K562 (cell line): Measurements from ENCODE around the gene ADRB1. TPM values are rescaled to one million over a fixed set of nuclear protein-coding genes. Genes with fewer than 3 reads are reported as not detected.
A peak's percentile ranks its signal among the peaks of the same experiment; 100 is the strongest.

Experiments used
- ATAC-seq: fragments of 200-7000 bp; cut with Tn5 transposase; 3 replicates; pipeline ENCODE4 v1.9.1; 2020; ENCODE audit warnings: moderate library complexity
- BruUV-seq: library from RNA; stranded (reverse); fragments of 400-500 nt; replicated peaks from 2 replicates; lab custom pipeline; 2021; lab: Mats Ljungman, UMichigan
- CTCF ChIA-PET: fragments of 300-600 bp; formaldehyde crosslinking; extraction: SDS; loops from one replicate; lab custom pipeline; 2021; ENCODE audit warnings: low intra/inter-chr PET ratio; lab: Yijun Ruan, JAX
- POLR2A ChIA-PET: fragments of 300-600, 350-650 bp; sonication (Branson Sonifier 250); formaldehyde crosslinking; extraction: SDS; loops from one replicate; lab custom pipeline; 2021; ENCODE audit warnings: antibody characterized with exemption, inconsistent platforms; lab: Yijun Ruan, JAX
- DNase-seq, 4 experiments: peaks; one replicate each; pipeline versions ENCODE4 v3.0.0 to v3.0.0-alpha.2; 2011 to 2018; ENCODE audit warnings: low spot score in 3 of 4, mixed read lengths in 3 of 4; ENCODE audit errors: extremely low read depth in 1 of 4
- FAIRE-seq: peaks from 2 replicates; lab custom pipeline; 2011; peaks lifted over from hg19 to GRCh38; lab: Jason Lieb, UNC
- H2AFZ ChIP-seq: 2 replicates; pipeline ENCODE4 v1.6.0; 2011; ENCODE audit warnings: low read depth, low read length, control low read depth, inconsistent platforms
- H3K27ac ChIP-seq: fragments of 200-600 bp; 3 replicates; pipeline ENCODE4 v1.8.0; 2011; ENCODE audit warnings: low read depth, mild to moderate bottlenecking, control low read depth, inconsistent platforms, low read length, moderate library complexity, mixed read lengths; ENCODE audit errors: extremely low read depth
- H3K27me3 ChIP-seq, 2 experiments: fragments of 300-600 bp in 1 of 2; 2 replicates in 1 of 2; 3 replicates in 1 of 2; pipeline versions ENCODE4 v1.6.0 to v1.8.0; 2011; ENCODE audit warnings: inconsistent platforms in 2 of 2, low read length in 2 of 2, mild to moderate bottlenecking in 1 of 2, mixed read lengths in 1 of 2, moderate library complexity in 1 of 2; ENCODE audit not compliant: control insufficient read depth in 2 of 2, insufficient read depth in 2 of 2
- H3K36me3 ChIP-seq: fragments of 300-600 bp; 3 replicates; pipeline ENCODE4 v1.8.0; 2011; ENCODE audit warnings: mild to moderate bottlenecking, low read length, inconsistent platforms; ENCODE audit not compliant: control insufficient read depth, insufficient read depth
- H3K4me1 ChIP-seq, 2 experiments: fragments of 200-600 bp in 1 of 2; replicated peaks in 1 of 2; 2 replicates in 1 of 2; 3 replicates in 1 of 2; pipeline versions ENCODE4 v1.5.1 to v1.8.0; 2011; ENCODE audit warnings: inconsistent platforms in 2 of 2, low read length in 2 of 2, mild to moderate bottlenecking in 1 of 2, mixed read lengths in 1 of 2, moderate library complexity in 1 of 2; ENCODE audit not compliant: control insufficient read depth in 2 of 2, insufficient read depth in 2 of 2
- H3K4me2 ChIP-seq: 2 replicates; pipeline ENCODE4 v1.6.1; 2011; ENCODE audit warnings: low read length, control low read depth, inconsistent platforms, mixed read lengths; ENCODE audit not compliant: insufficient read depth
- H3K4me3 ChIP-seq: fragments of 200-600 bp; sonication (generic), shearing (Covaris generic); 2 replicates; pipeline ENCODE4 v1.5.1; 2016; ENCODE audit warnings: control low read depth, inconsistent platforms
- H3K79me2 ChIP-seq: fragments of 200-600 bp; 3 replicates; pipeline ENCODE4 v1.8.0; 2011; ENCODE audit warnings: low read length, inconsistent platforms; ENCODE audit not compliant: control insufficient read depth, insufficient read depth
- H3K9ac ChIP-seq, 2 experiments: 2 replicates each; pipeline versions ENCODE4 v1.6.0 to v1.6.1; 2011; ENCODE audit warnings: low read depth in 2 of 2, low read length in 2 of 2, control low read depth in 1 of 2, inconsistent platforms in 1 of 2, mild to moderate bottlenecking in 1 of 2, mixed read lengths in 1 of 2; ENCODE audit not compliant: insufficient read depth in 1 of 2
- H3K9me1 ChIP-seq: one replicate; pipeline ENCODE4 v1.6.0; 2011; ENCODE audit warnings: inconsistent platforms, mild to moderate bottlenecking, low read length, moderate library complexity; ENCODE audit not compliant: control insufficient read depth, insufficient read depth
- H3K9me3 ChIP-seq: replicated peaks from 2 replicates; pipeline ENCODE4 v1.5.1; 2011; ENCODE audit warnings: low read depth, low read length, inconsistent platforms; ENCODE audit not compliant: control insufficient read depth, insufficient read depth
- H4K20me1 ChIP-seq: replicated peaks from 2 replicates; pipeline ENCODE4 v1.6.1; 2011; ENCODE audit warnings: low read length, inconsistent platforms, mixed read lengths; ENCODE audit not compliant: control insufficient read depth, insufficient read depth
- RAD51 ChIP-seq: fragments of 450-650 bp; IDR thresholded peaks from 2 replicates; pipeline ENCODE4 v1.7.1; 2016; ENCODE audit warnings: low read depth, mild to moderate bottlenecking, borderline replicate concordance
- ZEB2 ChIP-seq: fragments of 450-650 bp; IDR thresholded peaks from 2 replicates; pipeline ENCODE4 v1.6.1; 2016
- WGBS: fragments of 100-300 bp; shearing (Covaris generic); methylation state at CpG from one replicate; pipeline ENCODE4 v1.1.6; 2016; ENCODE audit warnings: low coverage, mixed read lengths; ENCODE audit not compliant: insufficient coverage; ENCODE audit errors: missing lambda C conversion rate; 5-methylcytosine and 5-hydroxymethylcytosine counted together
- in situ Hi-C: fragments of 300-500 bp; cut with MboI; formaldehyde crosslinking; loops from 4 replicates; pipeline ENCODE4 v1.15.0; 2018; ENCODE audit warnings: inconsistent platforms, mixed read lengths
- intact Hi-C: fragments of 100-400 bp; cut with micrococcal nuclease; formaldehyde crosslinking; loops from 2 replicates; pipeline ENCODE4 v1.14.2; 2022
- polyA plus RNA-seq, 8 experiments: library from polyadenylated mRNA; depleted of rRNA in 4 of 8; stranded (reverse) in 5 of 8; unstranded in 3 of 8; fragments of >200 nt; fragmentation: Nextera tagmentation in 2 of 8; fragmentation: Illumina TruSeq in 1 of 8; extraction: Ambion mirVana in 2 of 8; extraction: Trizol in 1 of 8; gene quantifications; 2 replicates each; pipeline versions ENCODE4 v1.2.1 to v1.2.3, GENCODE V29; 2011 to 2014; ENCODE audit warnings: inconsistent platforms in 1 of 8, missing spikeins in 1 of 8
- total RNA-seq, 7 experiments: library from RNA; depleted of rRNA in 6 of 7; stranded (reverse); fragments of >200 nt in 6 of 7; fragmentation: Illumina TruSeq in 2 of 7; extraction: Trizol in 2 of 7; gene quantifications; 2 replicates each; pipeline versions ENCODE4 v1.2.1 to v1.2.3, GENCODE V29; 2011 to 2021; ENCODE audit warnings: low replicate concordance in 1 of 7
- TF ChIP-seq, protein P1 (sequence below): sonication (generic); formaldehyde crosslinking; IDR thresholded peaks from 2 replicates; pipeline ENCODE4 v1.9.0; 2022; ENCODE audit warnings: mild to moderate bottlenecking, missing genetic modification reagents
- TF ChIP-seq, protein P2 (sequence below): sonication (generic); formaldehyde crosslinking; IDR thresholded peaks from 2 replicates; pipeline ENCODE4 v1.8.0; 2022; ENCODE audit warnings: mild to moderate bottlenecking, missing genetic modification reagents
- TF ChIP-seq, protein P3 (sequence below): sonication (generic); formaldehyde crosslinking; IDR thresholded peaks from 2 replicates; pipeline ENCODE4 v1.5.0; 2020; ENCODE audit warnings: missing genetic modification reagents

The ADRB1 gene
- total and polyA plus RNA-seq, 9 of the 15 experiments (the other 6 are each of a cell fraction or from before 2014, with no cell fraction given): 0.07 to 0.11 (median 0.09) TPM; not detected in 6

DNA sequence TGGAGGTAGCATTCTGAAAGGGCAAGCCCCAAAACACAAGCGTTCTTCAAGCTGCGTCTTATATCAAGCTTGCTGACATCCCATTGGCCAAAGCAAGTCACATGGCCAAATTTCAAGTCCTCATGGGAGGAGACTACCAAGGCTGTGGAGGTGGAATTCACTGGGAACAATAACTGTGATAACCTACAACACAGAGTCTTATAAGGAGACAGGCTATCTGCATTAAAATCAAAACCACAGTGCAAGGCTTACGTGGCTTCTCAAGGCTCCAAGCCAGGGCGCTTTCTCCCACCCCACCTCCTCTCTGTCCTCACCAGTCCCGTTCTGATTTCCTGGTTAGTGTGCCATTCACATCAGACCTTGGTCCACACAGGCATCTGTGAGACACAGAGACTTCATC, 39.4 kb downstream of the ADRB1 start:
- peaks cover 0 to 4% of the 10 kb centered on the region in 2 experiments; a peak in 2 of 5 replicates for H3K4me1 ChIP-seq
- H3K27me3 ChIP-seq: peaks cover 0 to under 1% of the 10 kb centered on the region in 2 experiments; a peak in 1 of 5 replicates
- no peak overlapping the region for H3K27ac ChIP-seq
- WGBS: 37% methylated on average over 5 of the region's 5 CpGs
- DNase-seq: peak in 1 of 4 experiments; percentile 6
- H2AFZ ChIP-seq: peak overlapping the region; percentile 64
- BruUV-seq: no TSS peak
- ChIA-PET POLR2A (no interaction called here), CTCF (no interaction called here)
- no peaks in the 10 kb centered on the region for H4K20me1 ChIP-seq
- H3K4me2 ChIP-seq: peak overlapping the region; percentile 18; the same call in 1 of the 2 replicates
- in situ Hi-C loops: loop anchor here (5.0 kb wide), 1 partner anchor 126 kb away; no protein-coding TSS in a partner anchor
- ATAC-seq: peak; percentile 64
- H3K9me3 ChIP-seq: no peaks in the 10 kb centered on the region
- intact Hi-C loops: no loop called here
- no peaks in the 10 kb centered on the region for H3K36me3 ChIP-seq
- H3K9me1 ChIP-seq: no peaks in the 10 kb centered on the region
- H3K4me3 ChIP-seq: no peak overlapping the region
- H3K79me2 ChIP-seq: no peaks in the 10 kb centered on the region
- TF ChIP-seq ZEB2: no peak
- TF ChIP-seq, protein P1, sequence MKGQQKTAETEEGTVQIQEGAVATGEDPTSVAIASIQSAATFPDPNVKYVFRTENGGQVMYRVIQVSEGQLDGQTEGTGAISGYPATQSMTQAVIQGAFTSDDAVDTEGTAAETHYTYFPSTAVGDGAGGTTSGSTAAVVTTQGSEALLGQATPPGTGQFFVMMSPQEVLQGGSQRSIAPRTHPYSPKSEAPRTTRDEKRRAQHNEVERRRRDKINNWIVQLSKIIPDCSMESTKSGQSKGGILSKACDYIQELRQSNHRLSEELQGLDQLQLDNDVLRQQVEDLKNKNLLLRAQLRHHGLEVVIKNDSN (CRISPR knock-in tag): peak; percentile 84
- peak; percentile 61; the same call in 1 of the 2 replicates for TF ChIP-seq RAD51
- TF ChIP-seq, protein P2, sequence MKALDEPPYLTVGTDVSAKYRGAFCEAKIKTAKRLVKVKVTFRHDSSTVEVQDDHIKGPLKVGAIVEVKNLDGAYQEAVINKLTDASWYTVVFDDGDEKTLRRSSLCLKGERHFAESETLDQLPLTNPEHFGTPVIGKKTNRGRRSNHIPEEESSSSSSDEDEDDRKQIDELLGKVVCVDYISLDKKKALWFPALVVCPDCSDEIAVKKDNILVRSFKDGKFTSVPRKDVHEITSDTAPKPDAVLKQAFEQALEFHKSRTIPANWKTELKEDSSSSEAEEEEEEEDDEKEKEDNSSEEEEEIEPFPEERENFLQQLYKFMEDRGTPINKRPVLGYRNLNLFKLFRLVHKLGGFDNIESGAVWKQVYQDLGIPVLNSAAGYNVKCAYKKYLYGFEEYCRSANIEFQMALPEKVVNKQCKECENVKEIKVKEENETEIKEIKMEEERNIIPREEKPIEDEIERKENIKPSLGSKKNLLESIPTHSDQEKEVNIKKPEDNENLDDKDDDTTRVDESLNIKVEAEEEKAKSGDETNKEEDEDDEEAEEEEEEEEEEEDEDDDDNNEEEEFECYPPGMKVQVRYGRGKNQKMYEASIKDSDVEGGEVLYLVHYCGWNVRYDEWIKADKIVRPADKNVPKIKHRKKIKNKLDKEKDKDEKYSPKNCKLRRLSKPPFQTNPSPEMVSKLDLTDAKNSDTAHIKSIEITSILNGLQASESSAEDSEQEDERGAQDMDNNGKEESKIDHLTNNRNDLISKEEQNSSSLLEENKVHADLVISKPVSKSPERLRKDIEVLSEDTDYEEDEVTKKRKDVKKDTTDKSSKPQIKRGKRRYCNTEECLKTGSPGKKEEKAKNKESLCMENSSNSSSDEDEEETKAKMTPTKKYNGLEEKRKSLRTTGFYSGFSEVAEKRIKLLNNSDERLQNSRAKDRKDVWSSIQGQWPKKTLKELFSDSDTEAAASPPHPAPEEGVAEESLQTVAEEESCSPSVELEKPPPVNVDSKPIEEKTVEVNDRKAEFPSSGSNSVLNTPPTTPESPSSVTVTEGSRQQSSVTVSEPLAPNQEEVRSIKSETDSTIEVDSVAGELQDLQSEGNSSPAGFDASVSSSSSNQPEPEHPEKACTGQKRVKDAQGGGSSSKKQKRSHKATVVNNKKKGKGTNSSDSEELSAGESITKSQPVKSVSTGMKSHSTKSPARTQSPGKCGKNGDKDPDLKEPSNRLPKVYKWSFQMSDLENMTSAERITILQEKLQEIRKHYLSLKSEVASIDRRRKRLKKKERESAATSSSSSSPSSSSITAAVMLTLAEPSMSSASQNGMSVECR (CRISPR knock-in tag): no peak
- TF ChIP-seq, protein P3, sequence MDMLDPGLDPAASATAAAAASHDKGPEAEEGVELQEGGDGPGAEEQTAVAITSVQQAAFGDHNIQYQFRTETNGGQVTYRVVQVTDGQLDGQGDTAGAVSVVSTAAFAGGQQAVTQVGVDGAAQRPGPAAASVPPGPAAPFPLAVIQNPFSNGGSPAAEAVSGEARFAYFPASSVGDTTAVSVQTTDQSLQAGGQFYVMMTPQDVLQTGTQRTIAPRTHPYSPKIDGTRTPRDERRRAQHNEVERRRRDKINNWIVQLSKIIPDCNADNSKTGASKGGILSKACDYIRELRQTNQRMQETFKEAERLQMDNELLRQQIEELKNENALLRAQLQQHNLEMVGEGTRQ (CRISPR knock-in tag): peak; percentile 88
- H3K9ac ChIP-seq: no peak overlapping the region
- FAIRE-seq: no peak
